Suprapubic skin (tissue), 4 donors: Measurements from ENCODE around the gene BORCS6. TPM values are rescaled to one million over a fixed set of nuclear protein-coding genes. Genes with fewer than 3 reads are reported as not detected.

Source experiments
- DNase-seq, 2 donors: peaks; one replicate each; pipeline ENCODE4 v3.0.0-alpha.2; 2019; ENCODE audit warnings: low spot score in 2 of 2
- H3K27ac ChIP-seq: fragments of 200-600 bp; sonication (generic); one replicate; pipeline ENCODE4 v1.5.1; 2019
- H3K27me3 ChIP-seq: fragments of 200-600 bp; sonication (generic); one replicate; pipeline ENCODE4 v1.5.1; 2019
- H3K36me3 ChIP-seq: fragments of 200-600 bp; sonication (generic); one replicate; pipeline ENCODE4 v1.5.1; 2019
- H3K4me1 ChIP-seq: fragments of 200-600 bp; sonication (generic); one replicate; pipeline ENCODE4 v1.5.1; 2019
- H3K4me3 ChIP-seq: fragments of 200-600 bp; sonication (generic); one replicate; pipeline ENCODE4 v1.5.1; 2019; ENCODE audit warnings: mild to moderate bottlenecking
- H3K9me3 ChIP-seq: fragments of 200-600 bp; sonication (generic); one replicate; pipeline ENCODE4 v1.5.1; 2019
- CTCF ChIP-seq, 2 donors: fragments of 200-600 bp in 1 of 2; fragments of 450-650 bp in 1 of 2; sonication (generic) in 1 of 2; IDR thresholded peaks; one replicate each; pipeline ENCODE4 v1.5.1; 2016 to 2019; ENCODE audit warnings: antibody characterized with exemption in 2 of 2, mild to moderate bottlenecking in 1 of 2, moderate library complexity in 1 of 2
- EP300 ChIP-seq: sonication (generic); formaldehyde crosslinking; IDR thresholded peaks from one replicate; pipeline ENCODE4 v1.6.1; 2017; ENCODE audit warnings: antibody characterized with exemption
- POLR2A ChIP-seq, 2 donors: fragments of 450-650 bp; IDR thresholded peaks; one replicate each; pipeline ENCODE4 v1.6.1; 2017; ENCODE audit warnings: antibody characterized with exemption in 2 of 2, mild to moderate bottlenecking in 2 of 2, moderate library complexity in 2 of 2
- POLR2AphosphoS5 ChIP-seq, 3 donors: sonication (generic); formaldehyde crosslinking; IDR thresholded peaks; one replicate each; pipeline ENCODE4 v1.6.1; 2017; ENCODE audit warnings: antibody characterized with exemption in 3 of 3
- WGBS: methylation state at CpG from one replicate; pipeline ENCODE4 v1.1.5; 2018; 5-methylcytosine and 5-hydroxymethylcytosine counted together
- total RNA-seq, 4 donors: library from RNA; depleted of rRNA; stranded (reverse); fragments of >200 nt; gene quantifications; one replicate each; pipeline ENCODE4 v1.1.0, GENCODE V29; 2016

BORCS6 gene
- total RNA-seq, 4 donors from 2014 or later = 8.1 to 10.6 (median 9.9) TPM

- H3K27ac ChIP-seq = peak overlapping the region; percentile 100
- under 1% methylated on average over 40 of the region's 59 CpGs for WGBS
- no peaks in the 10 kb centered on the region for H3K27me3 ChIP-seq
- H3K36me3 ChIP-seq = peaks cover 18% of the 10 kb centered on the region
- H3K4me1 ChIP-seq = peaks cover 56% of the 10 kb centered on the region
- TF ChIP-seq EP300 (peak; percentile 58), CTCF (IDR thresholded peaks at IDR 0.05) (no peak), POLR2A (IDR thresholded peaks at IDR 0.05) (peak; percentile 98 to 100), POLR2AphosphoS5 (IDR thresholded peaks at IDR 0.05) (peak; percentile 99 to 100 (median 99))
- DNase-seq = peak; percentile 100
- H3K4me3 ChIP-seq = peak overlapping the region; percentile 98
- no peaks in the 10 kb centered on the region for H3K9me3 ChIP-seq
These were observed 33.6 kb downstream of the BORCS6 start for GRCh38 chr17:8156246-8156992.

- peaks cover 16% of the 10 kb centered on the region for H3K36me3 ChIP-seq
- peak overlapping the region; percentile 98 for H3K4me3 ChIP-seq
- peaks cover 54% of the 10 kb centered on the region for H3K4me1 ChIP-seq
- TF ChIP-seq EP300 = no peak
- H3K9me3 ChIP-seq = no peaks in the 10 kb centered on the region
- no peak for DNase-seq
- no peaks in the 10 kb centered on the region for H3K27me3 ChIP-seq
- 4% methylated on average over 11 of the region's 11 CpGs for WGBS
- peak overlapping the region; percentile 100 for H3K27ac ChIP-seq
These were observed 34.1 kb downstream of the BORCS6 start for GRCh38 chr17:8155996-8156245.

DNA sequence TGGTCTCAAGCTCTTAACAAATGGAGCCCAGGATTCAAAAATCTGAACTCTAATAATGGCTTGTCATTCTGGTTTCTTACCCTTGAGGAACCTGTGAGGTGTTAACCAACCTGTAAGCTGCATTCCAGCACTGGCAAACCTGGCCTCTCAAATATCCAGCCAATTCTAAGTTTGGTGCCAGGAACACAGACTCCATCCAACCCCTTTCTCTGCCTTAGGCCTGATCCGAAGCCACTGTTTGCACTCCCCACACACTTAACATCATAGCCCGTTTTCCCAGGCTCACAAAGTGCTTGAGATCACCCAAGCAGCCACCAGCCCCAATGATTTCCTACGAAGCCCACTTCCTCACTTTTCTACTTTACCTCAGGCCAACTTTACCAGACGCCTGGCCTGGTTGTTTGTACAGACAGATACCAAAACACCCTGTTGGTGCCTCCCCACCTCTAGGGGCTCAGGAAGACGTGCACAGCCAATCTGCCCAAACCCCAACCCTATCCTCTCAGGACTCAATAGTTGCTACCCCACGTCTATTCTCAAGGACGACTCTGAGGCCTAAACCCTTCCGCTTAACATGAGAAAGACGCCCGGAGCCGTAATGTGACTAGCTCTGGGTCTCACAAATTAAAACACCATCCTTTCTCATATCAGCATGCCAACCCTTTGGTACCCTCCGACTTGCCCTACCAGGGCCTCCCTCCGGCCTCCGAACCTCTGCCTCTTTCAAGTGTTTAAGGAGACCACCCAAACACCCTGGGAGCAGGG lies 34.6 kb downstream of the BORCS6 start:
- Histone ChIP-seq H3K4me1 (peaks cover 54% of the 10 kb centered on the region), H3K27ac (peak overlapping the region; percentile 100), H3K27me3 (no peaks in the 10 kb centered on the region), H3K4me3 (peak overlapping the region; percentile 98), H3K9me3 (no peaks in the 10 kb centered on the region), H3K36me3 (peaks cover 19% of the 10 kb centered on the region)
- peak in 1 of 2 donors; percentile 76 for DNase-seq
- TF ChIP-seq POLR2AphosphoS5 (IDR thresholded peaks at IDR 0.05) = peak in 2 of 3 donors; percentile 40 to 58
- no peak for TF ChIP-seq CTCF (IDR thresholded peaks at IDR 0.05)
- WGBS = 8% methylated on average over 14 of the region's 14 CpGs

GRCh38 chr17:8154608-8155155 lies 35.3 kb downstream of the BORCS6 start:
- no peak for TF ChIP-seq CTCF (IDR thresholded peaks at IDR 0.05)
- TF ChIP-seq POLR2AphosphoS5 (IDR thresholded peaks at IDR 0.05) = no peak
- TF ChIP-seq POLR2A (IDR thresholded peaks at IDR 0.05) = peak in 1 of 2 donors; percentile 11
- no peak for TF ChIP-seq EP300
- H3K36me3 ChIP-seq = peaks cover 25% of the 10 kb centered on the region
- H3K27me3 ChIP-seq = no peaks in the 10 kb centered on the region
- peaks cover 61% of the 10 kb centered on the region for H3K4me1 ChIP-seq
- DNase-seq = peak in 1 of 2 donors; percentile 74
- peak overlapping the region; percentile 98 for H3K4me3 ChIP-seq
- peak overlapping the region; percentile 100 for H3K27ac ChIP-seq
- no peaks in the 10 kb centered on the region for H3K9me3 ChIP-seq
- WGBS = 19% methylated on average over 11 of the region's 11 CpGs

- peak; percentile 74 to 92 for TF ChIP-seq POLR2A (IDR thresholded peaks at IDR 0.05)
- TF ChIP-seq CTCF (IDR thresholded peaks at IDR 0.05) = no peak
- TF ChIP-seq POLR2AphosphoS5 (IDR thresholded peaks at IDR 0.05) = peak; percentile 99 to 100 (median 100)
- peak; percentile 99 for TF ChIP-seq EP300
- Histone ChIP-seq H3K27me3 (no peaks in the 10 kb centered on the region), H3K27ac (peak overlapping the region; percentile 100), H3K36me3 (peaks cover 25% of the 10 kb centered on the region), H3K9me3 (no peaks in the 10 kb centered on the region), H3K4me1 (peaks cover 63% of the 10 kb centered on the region), H3K4me3 (peak overlapping the region; percentile 98)
- WGBS = 3% methylated on average over 22 of the region's 22 CpGs
- peak; percentile 100 for DNase-seq
These were observed 35.9 kb downstream of the BORCS6 start for GRCh38 chr17:8153957-8154607.
